K562 treated with DMSO at 1 percent for 24 hours (cell line): ENCODE results near the gene MORN4. TPM values are rescaled to one million over a fixed set of nuclear protein-coding genes. Genes with fewer than 3 reads are reported as not detected.

Experiments used
- total RNA-seq: library from RNA; unstranded; fragments of 300-600 nt; gene quantifications from 2 replicates; pipeline ENCODE4 v1.2.3, GENCODE V29; 2022; ENCODE audit warnings: low read depth; ENCODE audit not compliant: insufficient read depth

The MORN4 gene
- 10.2 and 13.4 TPM in 2 replicates for total RNA-seq

DNA sequence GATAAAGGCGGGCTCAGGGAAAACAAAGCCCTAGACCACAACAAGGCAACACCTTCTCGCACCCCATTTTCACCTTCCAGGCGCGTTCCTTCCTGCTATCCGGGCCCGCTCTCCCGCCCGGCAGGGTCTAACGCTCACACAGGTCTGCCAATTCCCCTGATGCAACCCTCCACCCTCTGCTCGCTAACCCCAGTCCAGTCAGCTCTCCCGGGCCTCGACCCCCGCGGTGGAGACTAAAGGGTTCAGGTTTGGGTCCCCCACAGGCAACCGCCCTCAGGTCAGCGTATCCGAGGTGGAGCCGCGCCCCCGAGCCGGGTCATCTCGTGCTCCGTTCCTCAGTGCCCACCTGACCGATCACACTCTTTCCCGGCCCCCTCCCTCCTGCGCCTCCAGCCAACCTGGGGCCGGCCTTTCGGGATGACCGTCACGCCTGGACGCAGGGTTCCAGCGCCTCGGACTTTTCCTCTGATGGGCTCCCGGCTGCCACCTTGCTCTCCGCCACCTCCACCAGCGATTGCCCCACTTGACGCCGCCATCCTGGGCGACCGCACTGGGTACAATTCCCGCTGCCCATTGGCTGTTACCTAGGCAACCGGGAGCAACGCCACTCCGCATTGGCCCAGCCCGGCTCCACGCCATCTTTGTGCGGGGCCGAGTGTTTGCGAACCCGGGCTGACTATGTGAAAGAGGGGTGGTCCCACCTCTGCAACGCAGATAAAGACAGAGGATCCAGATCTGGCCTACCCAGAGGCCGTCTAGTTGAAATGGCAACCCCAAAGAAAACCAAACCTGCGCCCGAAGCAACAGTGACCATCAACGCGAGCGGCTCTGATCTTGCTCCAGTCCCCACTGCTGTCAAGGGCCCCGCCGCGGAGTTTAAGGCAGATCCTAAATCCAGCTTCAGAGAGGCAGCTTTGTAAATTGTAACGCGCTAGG, at the start of gene MORN4:
Gene MORN4, minus strand, starts transcription at position 552 of the 936 bp plus-strand sequence. CDS start 13,847 bp downstream, outside the sequence.

DNA sequence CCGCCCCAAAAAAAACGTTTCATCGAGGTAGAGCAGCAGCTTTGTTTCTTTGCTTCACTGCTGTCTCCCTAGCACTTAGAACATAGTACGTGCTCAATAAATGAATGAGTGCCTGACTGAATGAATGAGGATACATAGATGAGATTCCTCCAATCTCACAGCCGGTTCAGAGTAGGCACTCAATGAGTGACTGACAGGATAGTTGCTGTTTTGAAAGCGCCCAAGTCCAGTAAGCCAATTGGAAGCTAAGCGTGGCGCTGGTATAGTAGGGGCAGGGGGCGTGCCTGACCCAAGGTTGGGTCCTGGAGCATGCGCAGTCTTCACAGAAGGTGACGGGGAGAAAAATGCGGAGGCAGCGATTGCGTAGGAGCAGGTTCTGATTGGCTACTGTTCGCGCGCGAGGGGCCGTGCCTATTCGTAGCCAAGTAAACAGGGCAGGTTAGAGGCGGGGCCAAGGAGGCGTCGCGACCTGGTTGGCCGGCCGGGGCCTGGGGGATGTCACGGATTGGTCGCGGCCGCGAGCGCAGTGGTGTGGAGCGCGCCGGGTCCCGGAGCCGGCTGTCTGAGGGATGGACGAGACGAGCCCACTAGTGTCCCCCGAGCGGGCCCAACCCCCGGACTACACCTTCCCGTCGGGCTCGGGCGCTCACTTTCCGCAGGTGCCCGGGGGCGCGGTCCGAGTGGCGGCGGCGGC, 7.0 kb upstream of the MORN4 start, which contains the start of gene PI4K2A:
Gene PI4K2A, plus strand, starts transcription at position 498 of the 694 bp plus-strand sequence. Its CDS starts 72 bp downstream, at position 570.

DNA sequence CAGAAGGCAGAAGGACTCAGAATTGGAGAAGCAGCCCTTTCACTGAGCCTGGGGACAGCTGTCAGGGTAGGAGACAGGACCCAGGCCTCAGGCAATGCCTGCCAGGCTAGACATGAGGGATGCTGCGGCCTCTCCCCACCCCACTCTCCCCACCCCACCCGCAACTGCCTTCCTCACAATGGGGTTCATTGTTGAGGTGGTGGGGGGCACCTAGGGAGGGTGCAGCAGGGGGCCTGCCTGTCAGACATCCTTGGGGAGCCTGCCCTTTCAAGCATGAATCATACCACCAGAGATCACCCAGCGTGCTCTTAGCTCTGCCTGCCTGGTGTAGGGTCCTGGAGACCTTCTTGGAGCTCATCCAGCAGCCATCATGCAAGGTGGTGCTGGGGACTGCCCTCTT, 43.8 kb downstream of the MORN4 start, which contains the start of gene C10orf62:
Gene C10orf62, plus strand, starts transcription at position 243 of the 400 bp plus-strand sequence. CDS start 177 bp downstream, outside the sequence.

DNA sequence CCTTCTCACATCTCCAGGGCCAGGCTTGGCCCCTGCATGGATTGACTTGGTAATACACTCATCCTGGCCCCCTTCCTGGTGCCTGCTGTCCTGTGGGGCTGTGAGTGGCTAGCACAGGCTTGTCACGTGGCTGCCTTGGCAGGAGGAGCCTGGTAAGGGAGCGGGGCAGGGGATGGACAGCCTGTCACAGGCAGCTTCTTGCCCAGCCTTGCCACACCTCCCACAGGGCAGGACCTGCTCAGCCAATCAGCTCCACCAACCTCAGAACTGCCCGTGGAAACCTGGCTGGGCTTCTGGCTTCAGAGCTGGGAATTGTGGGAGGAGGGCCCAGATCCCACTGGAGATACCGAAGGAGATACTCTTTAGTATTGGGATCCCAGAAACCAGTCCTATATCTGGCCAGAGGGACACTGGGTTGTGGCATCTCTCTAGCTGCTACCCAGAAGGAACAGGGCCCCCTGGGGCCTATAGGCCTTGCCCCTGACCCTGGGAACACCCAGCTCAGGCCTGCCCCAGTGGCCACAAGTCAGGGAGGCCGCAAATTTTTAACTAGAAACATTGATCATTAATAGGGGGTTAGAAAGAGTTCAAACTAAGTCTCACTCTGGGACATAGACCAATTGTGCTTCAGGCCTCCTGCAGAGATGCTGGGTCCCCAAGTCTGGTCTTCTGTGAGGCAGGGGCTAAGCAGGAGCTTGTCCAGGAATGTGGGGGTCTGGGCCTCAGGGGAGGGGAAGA, 49.1 kb downstream of the MORN4 start, which contains the start of gene HOGA1:
Gene HOGA1, plus strand, starts transcription at position 330 of the 738 bp plus-strand sequence. Its CDS starts 315 bp downstream, at position 645.

DNA sequence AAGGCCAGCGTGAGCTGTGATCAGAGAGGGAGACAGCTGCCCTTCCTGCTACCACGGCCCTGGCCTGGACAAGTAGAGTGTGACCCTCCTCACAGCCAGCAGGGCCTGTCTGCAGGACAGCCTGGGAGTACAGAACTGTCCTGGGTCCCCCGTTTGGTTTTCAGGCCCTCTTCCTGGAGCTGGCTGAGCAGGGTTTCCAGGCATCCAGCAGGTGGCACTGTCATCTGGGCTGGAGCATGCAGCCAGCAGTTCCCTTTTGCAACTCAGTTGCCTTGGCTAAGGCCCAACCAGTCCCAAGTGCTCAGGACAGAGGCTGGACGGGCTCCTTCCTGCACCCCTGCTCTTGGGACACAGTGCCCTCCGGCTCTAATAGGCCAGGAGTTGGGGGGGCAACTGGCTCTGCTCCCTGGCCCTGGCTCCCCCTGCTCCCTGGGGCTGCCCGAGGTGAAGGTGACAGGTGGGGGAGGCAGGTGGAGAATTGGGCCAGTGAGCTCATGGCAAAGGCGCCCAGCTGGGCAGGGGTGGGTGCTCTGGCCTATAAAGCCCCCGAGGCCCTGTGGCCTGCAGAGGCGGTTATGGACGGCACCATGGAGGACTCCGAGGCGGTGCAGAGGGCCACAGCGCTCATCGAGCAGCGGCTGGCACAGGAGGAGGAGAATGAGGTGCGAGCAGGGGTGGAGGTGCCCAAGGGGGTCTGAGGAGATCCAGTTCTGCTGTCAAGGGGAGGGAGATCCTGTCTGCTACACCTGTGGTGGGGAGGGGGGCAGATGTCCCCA, 60.9 kb downstream of the MORN4 start, which contains the start of gene ANKRD2:
Gene ANKRD2, plus strand, starts transcription at position 566 of the 776 bp plus-strand sequence. Its CDS starts 10 bp downstream, at position 576.

Other genes with a start within 250 kb of the MORN4 start
- 11.3 and 12.1 TPM in 2 replicates for gene RRP12, start 232.2 kb downstream of the MORN4 start, total RNA-seq
- 193 and 195 TPM in 2 replicates for gene PGAM1, start 207.3 kb downstream of the MORN4 start, total RNA-seq
- gene EXOSC1, start 187.5 kb downstream of the MORN4 start, total RNA-seq = 54.5 and 59.9 TPM in 2 replicates
- 23.4 and 23.9 TPM in 2 replicates for gene ZDHHC16, start 187.3 kb downstream of the MORN4 start, total RNA-seq
- gene MMS19, start 135.1 kb downstream of the MORN4 start, total RNA-seq = 34.9 and 37.1 TPM in 2 replicates
- gene UBTD1, start 134.6 kb downstream of the MORN4 start, total RNA-seq = 10.2 and 10.6 TPM in 2 replicates
- gene ANKRD2, start 60.7 kb downstream of the MORN4 start, total RNA-seq = not detected in 2 replicates
- gene HOGA1, start 49.1 kb downstream of the MORN4 start, total RNA-seq = not detected in 2 replicates
- not detected in 2 replicates for gene C10orf62, start 43.8 kb downstream of the MORN4 start, total RNA-seq
- gene PI4K2A, start 7.2 kb upstream of the MORN4 start, total RNA-seq = 27.1 and 28.2 TPM in 2 replicates
- 14.2 and 15.3 TPM in 2 replicates for gene AVPI1, start 53.7 kb upstream of the MORN4 start, total RNA-seq
- gene MARVELD1, start 80.2 kb upstream of the MORN4 start, total RNA-seq = 8.5 TPM in 2 replicates
- gene ZFYVE27, start 103.6 kb upstream of the MORN4 start, total RNA-seq = 20.8 and 22.8 TPM in 2 replicates
- not detected in 2 replicates for gene SFRP5, start 138.5 kb upstream of the MORN4 start, total RNA-seq
- gene GOLGA7B, start 216.3 kb upstream of the MORN4 start, total RNA-seq = 0.14 TPM in 1 of 2 replicates, not detected in the other